NCI-H524 treated with DMSO at 0.1 percent for 48 hours (cell line): Measurements from ENCODE around the gene CHID1.
A peak's percentile ranks its signal among the peaks of the same experiment; 100 is the strongest.

Experiments
- DNase-seq: peaks from one replicate; lab custom pipeline; 2025; lab: John Stamatoyannopoulos, UW

The CHID1 gene

GRCh38 chr11:864898-865297 is 45.7 kb downstream of the CHID1 start:
- no peak for DNase-seq

GRCh38 chr11:863910-864827 is 46.4 kb downstream of the CHID1 start:
- DNase-seq, result no peak

GRCh38 chr11:863023-863909 is 47.3 kb downstream of the CHID1 start:
- no peak for DNase-seq

- DNase-seq, result no peak
Observed at GRCh38 chr11:862696-863022, 48.0 kb downstream of the CHID1 start.

GRCh38 chr11:862081-862661 is 48.4 kb downstream of the CHID1 start:
- DNase-seq, result peak; percentile 45

- no peak for DNase-seq
Observed at GRCh38 chr11:861105-861479, 49.5 kb downstream of the CHID1 start.

- DNase-seq, result no peak
Observed at GRCh38 chr11:860234-861104, 50.1 kb downstream of the CHID1 start.

- no peak for DNase-seq
Observed at GRCh38 chr11:859394-860131, 51.0 kb downstream of the CHID1 start.

GRCh38 chr11:858762-859339 is 51.8 kb downstream of the CHID1 start:
- no peak for DNase-seq

GRCh38 chr11:858053-858761 is 52.4 kb downstream of the CHID1 start:
- DNase-seq, result no peak

- no peak for DNase-seq
Observed at GRCh38 chr11:856397-856796, 54.2 kb downstream of the CHID1 start.

GRCh38 chr11:855796-856195 is 54.8 kb downstream of the CHID1 start:
- no peak for DNase-seq

GRCh38 chr11:855330-855674 is 55.3 kb downstream of the CHID1 start:
- no peak for DNase-seq

- no peak for DNase-seq
Observed at GRCh38 chr11:854601-855329, 55.8 kb downstream of the CHID1 start.

- no peak for DNase-seq
Observed at GRCh38 chr11:853682-854448, 56.7 kb downstream of the CHID1 start.

- no peak for DNase-seq
Observed at GRCh38 chr11:852762-853161, 57.8 kb downstream of the CHID1 start.

- DNase-seq, result no peak
Observed at GRCh38 chr11:850775-851763, 59.5 kb downstream of the CHID1 start.
